Smooth muscle cell of the umbilical artery (primary cell): ENCODE data around the gene CLIC4. TPM values are rescaled to one million over a fixed set of nuclear protein-coding genes. Genes with fewer than 3 reads are reported as not detected.

Experiments
- total RNA-seq: library from RNA; depleted of rRNA; stranded (reverse); fragments of >200 nt; gene quantifications from 2 replicates; pipeline ENCODE4 v1.2.3, GENCODE V29; 2014

The CLIC4 gene
- total RNA-seq, result 353 and 466 TPM in 2 replicates

GRCh38 chr1:24744911-24745710 lies at the start of gene CLIC4:
Gene CLIC4, plus strand, starts transcription at chr1:24745447. Its CDS starts 107 bp downstream, at chr1:24745554.

Other genes starting within 250 kb of the CLIC4 start
- 3.0 and 8.3 TPM in 2 replicates for gene RCAN3, start 242.6 kb upstream of the CLIC4 start, total RNA-seq
- not detected in 2 replicates for gene NCMAP, start 189.4 kb upstream of the CLIC4 start, total RNA-seq
- 26.7 and 42.2 TPM in 2 replicates for gene SRRM1, start 102.1 kb upstream of the CLIC4 start, total RNA-seq
- gene RUNX3, start 184.8 kb downstream of the CLIC4 start, total RNA-seq, result not detected in 2 replicates